GM21528 (cell line): ENCODE results near the gene SF1.

Source experiments
- ATAC-seq: cut with Tn5 transposase; IDR thresholded peaks from one replicate; pipeline ENCODE4 v1.9.1; 2021; ENCODE audit warnings: mild to moderate bottlenecking, moderate library complexity; ENCODE audit not compliant: unreplicated experiment, low FRiP score

Gene SF1

GRCh38 chr11:64728757-64729365 is 49.5 kb downstream of the SF1 start:
- no peak for ATAC-seq

GRCh38 chr11:64726867-64727530 is 51.3 kb downstream of the SF1 start:
- ATAC-seq = no peak

GRCh38 chr11:64726211-64726641 is 52.1 kb downstream of the SF1 start:
- ATAC-seq = no peak

- ATAC-seq = no peak
Measured at GRCh38 chr11:64724863-64725532, 53.3 kb downstream of the SF1 start.

GRCh38 chr11:64723907-64724862 is 54.2 kb downstream of the SF1 start:
- no peak for ATAC-seq

GRCh38 chr11:64723117-64723906 is 55.0 kb downstream of the SF1 start, which contains the start of gene NRXN2:
NRXN2 (minus strand) TSS chr11:64723197; CDS start chr11:64713699, 9,498 bp downstream.
- peak; percentile 72 for ATAC-seq

GRCh38 chr11:64722141-64723065 is 55.9 kb downstream of the SF1 start:
- ATAC-seq = no peak

- ATAC-seq = no peak
Measured at GRCh38 chr11:64721359-64721699, 57.0 kb downstream of the SF1 start.

- no peak for ATAC-seq
Measured at GRCh38 chr11:64720640-64721358, 57.5 kb downstream of the SF1 start.

GRCh38 chr11:64720167-64720566 is 58.2 kb downstream of the SF1 start:
- ATAC-seq = no peak

GRCh38 chr11:64719406-64719805 is 58.9 kb downstream of the SF1 start:
- ATAC-seq = no peak

- no peak for ATAC-seq
Measured at GRCh38 chr11:64718780-64719124, 59.6 kb downstream of the SF1 start.

- ATAC-seq = no peak
Measured at GRCh38 chr11:64718084-64718779, 60.1 kb downstream of the SF1 start.

- no peak for ATAC-seq
Measured at GRCh38 chr11:64717268-64717578, 61.1 kb downstream of the SF1 start.

- ATAC-seq = no peak
Measured at GRCh38 chr11:64716473-64717267, 61.7 kb downstream of the SF1 start.

GRCh38 chr11:64715756-64716472 is 62.4 kb downstream of the SF1 start:
- ATAC-seq = no peak
